ENCODE data around the gene HPS4. TPM values are rescaled to one million over a fixed set of nuclear protein-coding genes. Genes with fewer than 3 reads are reported as not detected.
A peak's percentile ranks its signal among the peaks of the same experiment; 100 is the strongest.

The HPS4 gene
- total RNA-seq, 1 experiment from 2014 or later, result 26.2 TPM

DNA sequence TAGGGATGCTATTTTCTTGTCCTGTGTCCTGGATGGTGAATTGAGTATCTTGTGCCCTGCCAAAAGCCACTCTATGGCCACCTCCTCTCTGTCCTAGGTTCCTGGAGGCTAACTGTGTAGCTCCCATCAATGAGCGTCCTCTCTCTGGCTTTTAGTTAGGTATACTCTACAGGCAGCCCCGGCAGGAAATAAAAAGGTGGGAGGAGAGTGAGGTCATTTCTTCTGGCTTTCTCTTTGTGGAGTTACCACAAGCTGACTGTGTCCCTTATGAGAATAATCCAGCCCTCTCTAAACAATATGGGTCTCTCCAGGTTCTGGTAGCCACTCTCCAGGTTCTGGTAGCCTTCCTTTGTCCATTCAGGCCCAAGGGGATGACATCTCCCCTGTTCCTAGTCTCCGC is 66.2 kb downstream of the HPS4 start:
- ChIA-PET POLR2A (no interaction called here), CTCF (no interaction called here)
- no peaks in the 10 kb centered on the region for H3K4me1 ChIP-seq (ENCODE audit: control insufficient read depth, insufficient read depth, low read length)
- peaks cover 2% of the 10 kb centered on the region for H3K27me3 ChIP-seq (ENCODE audit: control insufficient read depth, insufficient read depth, low read length)
- intact Hi-C loops (cut with micrococcal nuclease; ENCODE audit: unreplicated experiment), result no loop called here
- DNase-seq (ENCODE audit: low read depth, low spot score) (no peak), ATAC-seq (no peak)
- in situ Hi-C loops (cut with HindIII; ENCODE audit: low pct_unique_long_range_greater_than_20kb, low sequenced_read_pairs), result no loop called here
- H3K27ac ChIP-seq (ENCODE audit: low read length), result no peak overlapping the region
- TF ChIP-seq SIN3A (IDR thresholded peaks at IDR 0.05; ENCODE audit: borderline replicate concordance, insufficient read depth, low read depth, low read length), result no peak
- TF ChIP-seq, protein P1, sequence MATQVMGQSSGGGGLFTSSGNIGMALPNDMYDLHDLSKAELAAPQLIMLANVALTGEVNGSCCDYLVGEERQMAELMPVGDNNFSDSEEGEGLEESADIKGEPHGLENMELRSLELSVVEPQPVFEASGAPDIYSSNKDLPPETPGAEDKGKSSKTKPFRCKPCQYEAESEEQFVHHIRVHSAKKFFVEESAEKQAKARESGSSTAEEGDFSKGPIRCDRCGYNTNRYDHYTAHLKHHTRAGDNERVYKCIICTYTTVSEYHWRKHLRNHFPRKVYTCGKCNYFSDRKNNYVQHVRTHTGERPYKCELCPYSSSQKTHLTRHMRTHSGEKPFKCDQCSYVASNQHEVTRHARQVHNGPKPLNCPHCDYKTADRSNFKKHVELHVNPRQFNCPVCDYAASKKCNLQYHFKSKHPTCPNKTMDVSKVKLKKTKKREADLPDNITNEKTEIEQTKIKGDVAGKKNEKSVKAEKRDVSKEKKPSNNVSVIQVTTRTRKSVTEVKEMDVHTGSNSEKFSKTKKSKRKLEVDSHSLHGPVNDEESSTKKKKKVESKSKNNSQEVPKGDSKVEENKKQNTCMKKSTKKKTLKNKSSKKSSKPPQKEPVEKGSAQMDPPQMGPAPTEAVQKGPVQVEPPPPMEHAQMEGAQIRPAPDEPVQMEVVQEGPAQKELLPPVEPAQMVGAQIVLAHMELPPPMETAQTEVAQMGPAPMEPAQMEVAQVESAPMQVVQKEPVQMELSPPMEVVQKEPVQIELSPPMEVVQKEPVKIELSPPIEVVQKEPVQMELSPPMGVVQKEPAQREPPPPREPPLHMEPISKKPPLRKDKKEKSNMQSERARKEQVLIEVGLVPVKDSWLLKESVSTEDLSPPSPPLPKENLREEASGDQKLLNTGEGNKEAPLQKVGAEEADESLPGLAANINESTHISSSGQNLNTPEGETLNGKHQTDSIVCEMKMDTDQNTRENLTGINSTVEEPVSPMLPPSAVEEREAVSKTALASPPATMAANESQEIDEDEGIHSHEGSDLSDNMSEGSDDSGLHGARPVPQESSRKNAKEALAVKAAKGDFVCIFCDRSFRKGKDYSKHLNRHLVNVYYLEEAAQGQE (IDR thresholded peaks at IDR 0.05; ENCODE audit: insufficient read depth in 1 of 2, low read depth in 2 of 2, low read length in 1 of 2), result no peak
- no peak for TF ChIP-seq TCF7L2 (IDR thresholded peaks at IDR 0.05; ENCODE audit: low read depth, low read length)
- TF ChIP-seq, protein P2, sequence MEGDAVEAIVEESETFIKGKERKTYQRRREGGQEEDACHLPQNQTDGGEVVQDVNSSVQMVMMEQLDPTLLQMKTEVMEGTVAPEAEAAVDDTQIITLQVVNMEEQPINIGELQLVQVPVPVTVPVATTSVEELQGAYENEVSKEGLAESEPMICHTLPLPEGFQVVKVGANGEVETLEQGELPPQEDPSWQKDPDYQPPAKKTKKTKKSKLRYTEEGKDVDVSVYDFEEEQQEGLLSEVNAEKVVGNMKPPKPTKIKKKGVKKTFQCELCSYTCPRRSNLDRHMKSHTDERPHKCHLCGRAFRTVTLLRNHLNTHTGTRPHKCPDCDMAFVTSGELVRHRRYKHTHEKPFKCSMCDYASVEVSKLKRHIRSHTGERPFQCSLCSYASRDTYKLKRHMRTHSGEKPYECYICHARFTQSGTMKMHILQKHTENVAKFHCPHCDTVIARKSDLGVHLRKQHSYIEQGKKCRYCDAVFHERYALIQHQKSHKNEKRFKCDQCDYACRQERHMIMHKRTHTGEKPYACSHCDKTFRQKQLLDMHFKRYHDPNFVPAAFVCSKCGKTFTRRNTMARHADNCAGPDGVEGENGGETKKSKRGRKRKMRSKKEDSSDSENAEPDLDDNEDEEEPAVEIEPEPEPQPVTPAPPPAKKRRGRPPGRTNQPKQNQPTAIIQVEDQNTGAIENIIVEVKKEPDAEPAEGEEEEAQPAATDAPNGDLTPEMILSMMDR (IDR thresholded peaks at IDR 0.05), result no peak
- TF ChIP-seq POLR2AphosphoS5 (IDR thresholded peaks at IDR 0.05; ENCODE audit: low read depth, low read length), result no peak
- no peaks in the 10 kb centered on the region for H3K9me3 ChIP-seq (ENCODE audit: control insufficient read depth, insufficient read depth, low read depth, low read length)
- no peaks in the 10 kb centered on the region for H3K36me3 ChIP-seq (ENCODE audit: control insufficient read depth, insufficient read depth, low read length)
- no TSS peak for BruUV-seq (replicated peaks)
- no peak overlapping the region for H3K4me3 ChIP-seq (ENCODE audit: low read depth in 2 of 2, low read length in 2 of 2)

DNA sequence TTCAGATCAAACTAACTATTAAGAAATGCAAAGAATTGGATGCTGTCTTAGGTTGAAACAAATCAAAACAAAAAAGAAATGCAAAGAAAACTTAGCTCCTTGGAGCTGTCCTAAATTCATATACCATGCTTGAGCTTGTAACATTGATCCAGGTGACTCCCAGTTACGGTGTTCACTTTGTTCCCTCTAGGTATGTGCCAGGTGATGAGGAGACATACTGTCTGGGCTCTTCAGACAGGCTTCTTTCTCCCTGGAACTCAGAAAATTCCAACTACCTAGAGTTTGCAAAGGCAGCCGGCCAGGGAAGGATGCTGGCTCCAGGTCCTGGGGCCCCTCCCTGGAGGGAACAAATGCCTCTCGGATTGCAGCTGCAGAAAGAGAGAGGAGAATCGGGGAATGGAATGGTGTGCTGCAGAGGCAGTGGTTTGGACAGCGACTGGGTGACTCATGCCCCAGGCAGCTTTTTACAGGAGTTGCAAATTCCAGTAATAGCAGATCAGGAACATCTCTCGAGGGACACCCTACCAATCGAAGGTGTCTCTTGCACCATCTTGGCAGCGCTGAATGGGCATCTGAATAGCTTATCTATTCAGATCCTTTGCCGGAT is 66.8 kb downstream of the HPS4 start:
- DNase-seq (ENCODE audit: low read depth, low spot score) (no peak), ATAC-seq (no peak; the same call in 1 of the 2 replicates)
- Histone ChIP-seq H3K27ac (ENCODE audit: low read length) (no peak overlapping the region), H3K9me3 (ENCODE audit: control insufficient read depth, insufficient read depth, low read depth, low read length) (no peaks in the 10 kb centered on the region), H3K4me3 (ENCODE audit: low read depth in 2 of 2, low read length in 2 of 2) (no peak overlapping the region), H3K36me3 (ENCODE audit: control insufficient read depth, insufficient read depth, low read length) (no peaks in the 10 kb centered on the region), H3K27me3 (ENCODE audit: control insufficient read depth, insufficient read depth, low read length) (peaks cover 2% of the 10 kb centered on the region), H3K4me1 (ENCODE audit: control insufficient read depth, insufficient read depth, low read length) (no peaks in the 10 kb centered on the region)
- no TSS peak for BruUV-seq (replicated peaks)
- TF ChIP-seq, protein P1 (IDR thresholded peaks at IDR 0.05; ENCODE audit: insufficient read depth in 1 of 2, low read depth in 2 of 2, low read length in 1 of 2), result peak in 1 of 2 experiments; percentile 38; a peak in 1 of 4 replicates
- no peak for TF ChIP-seq POLR2AphosphoS5 (IDR thresholded peaks at IDR 0.05; ENCODE audit: low read depth, low read length)
- CTCF ChIA-PET, result interaction anchor here (0.8 kb wide), 1 partner anchor 50 kb away, joined by 3 read pairs; no protein-coding TSS in a partner anchor
- intact Hi-C loops (cut with micrococcal nuclease; ENCODE audit: unreplicated experiment) (no loop called here), in situ Hi-C loops (cut with HindIII; ENCODE audit: low pct_unique_long_range_greater_than_20kb, low sequenced_read_pairs) (no loop called here)
- POLR2A ChIA-PET, result no interaction called here

Measured in Panc1 (cell line).